NCI-H82 treated with DMSO at 0.1 percent for 48 hours (cell line): ENCODE results near the gene ZNF334.

ENCODE experiments used
- DNase-seq: peaks from one replicate; lab custom pipeline; 2025; ENCODE audit not compliant: unreplicated experiment; lab: John Stamatoyannopoulos, UW

Gene ZNF334

GRCh38 chr20:46512943-46513844 lies at the start of gene ZNF334:
TSS of gene ZNF334 (minus strand) at chr20:46513559. CDS start at chr20:46512102, 1,457 bp downstream.
- DNase-seq = peak; percentile 73

- DNase-seq = peak; percentile 72
Observed at GRCh38 chr20:46562373-46563169, 49.2 kb upstream of the ZNF334 start.

DNA sequence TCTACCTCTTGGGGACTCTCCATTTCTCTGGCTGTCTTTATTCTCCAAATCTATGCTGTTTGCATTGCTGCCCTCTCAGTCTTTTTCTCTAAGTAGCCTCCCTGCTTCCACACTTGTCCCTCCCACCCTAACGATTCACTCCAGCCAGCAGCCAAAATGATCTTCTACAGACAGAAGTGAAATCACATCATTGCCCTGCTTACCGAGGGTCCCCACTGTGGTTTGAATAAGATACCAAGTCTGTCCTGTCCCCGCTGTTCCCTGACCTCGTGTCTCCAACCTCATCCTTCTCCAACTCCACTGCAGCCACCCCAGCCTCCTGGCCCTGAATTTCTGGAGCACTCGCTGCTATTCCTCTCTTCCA lies 48.6 kb upstream of the ZNF334 start:
- no peak for DNase-seq

DNA sequence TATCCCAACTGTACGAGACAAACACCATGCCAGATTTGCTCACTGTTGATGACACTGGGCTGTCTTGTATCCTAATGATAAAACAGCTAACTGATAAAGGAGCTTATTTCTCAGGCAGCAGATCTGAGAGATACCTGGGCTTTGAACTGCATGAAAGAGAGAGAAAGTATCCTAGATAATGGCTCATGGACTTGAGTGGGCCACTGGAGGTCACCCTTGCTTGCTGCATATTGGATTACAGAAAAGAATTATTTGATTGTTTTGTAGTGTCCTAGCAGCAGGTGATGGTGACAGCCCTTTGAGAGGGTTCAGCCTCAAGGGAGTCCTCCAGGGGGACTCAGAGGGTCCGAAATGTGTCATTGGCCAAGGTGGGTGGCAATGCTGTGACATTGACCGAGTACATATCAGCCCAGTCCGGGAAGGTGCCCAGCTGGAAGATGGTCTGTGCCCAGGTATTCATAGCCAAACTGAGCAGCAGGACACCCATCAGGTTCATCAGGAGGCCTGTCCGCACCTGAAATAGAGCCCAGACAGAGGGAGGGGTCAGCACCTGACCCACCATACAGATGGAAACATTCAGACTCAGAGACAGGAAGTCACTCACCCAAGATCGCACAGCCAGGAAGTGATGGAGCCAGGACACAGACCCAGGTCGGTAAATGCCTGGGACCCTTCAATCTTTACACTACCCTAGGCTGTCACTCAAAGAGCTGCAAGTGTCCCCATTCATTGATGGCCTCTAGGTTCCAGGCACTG lies 46.5 kb upstream of the ZNF334 start:
- DNase-seq = no peak

DNA sequence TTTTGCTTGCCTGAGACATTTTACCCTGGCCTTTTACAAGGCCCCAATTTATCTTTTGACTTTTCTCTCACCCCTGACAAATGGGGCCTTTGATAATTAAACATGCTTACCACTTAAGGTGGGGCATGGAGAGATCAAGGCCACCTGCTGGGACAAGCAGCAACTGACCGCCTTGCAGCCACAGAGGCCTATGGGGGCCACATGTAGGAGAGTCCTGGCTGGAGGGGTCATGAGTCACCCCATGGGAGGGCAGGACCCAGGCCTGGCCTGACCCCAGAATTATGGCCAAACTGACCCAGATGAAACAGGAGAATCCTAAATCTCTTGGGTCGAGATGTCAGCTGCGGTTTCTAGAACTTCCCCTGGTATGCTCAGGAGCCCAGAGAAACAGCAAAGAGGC lies 45.6 kb upstream of the ZNF334 start:
- no peak for DNase-seq

GRCh38 chr20:46558511-46558959 lies 45.2 kb upstream of the ZNF334 start:
- DNase-seq = no peak

- no peak for DNase-seq
Observed at GRCh38 chr20:46557231-46557956, 44.0 kb upstream of the ZNF334 start.

DNA sequence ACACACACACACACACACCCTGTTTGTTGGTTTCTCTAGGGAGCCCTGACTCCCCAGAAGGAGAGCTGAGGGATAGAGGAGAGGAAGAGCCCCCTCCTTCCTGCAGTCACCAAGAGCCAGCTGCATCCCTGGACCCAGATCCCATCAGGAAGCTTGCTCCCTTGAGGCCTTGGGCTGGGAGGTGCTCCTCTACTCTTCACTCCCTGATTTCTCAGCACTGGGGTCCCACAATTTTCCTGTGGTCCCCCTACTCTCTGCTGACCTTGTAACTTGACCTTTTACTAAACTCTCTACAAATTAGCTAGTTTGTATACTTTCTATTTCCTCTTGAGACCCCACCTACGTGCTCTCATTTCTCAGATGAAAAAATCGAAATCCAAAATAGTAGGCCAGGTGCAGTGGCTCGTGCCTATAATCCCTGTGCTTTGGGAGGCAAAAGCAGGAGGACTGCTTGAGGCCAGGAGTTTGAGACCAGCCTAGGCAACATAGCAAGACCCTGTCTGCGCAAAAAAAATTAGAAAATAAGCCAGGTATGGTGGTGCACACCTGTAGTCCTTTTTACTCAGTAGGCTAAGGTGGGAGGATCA lies 42.1 kb upstream of the ZNF334 start:
- no peak for DNase-seq

DNA sequence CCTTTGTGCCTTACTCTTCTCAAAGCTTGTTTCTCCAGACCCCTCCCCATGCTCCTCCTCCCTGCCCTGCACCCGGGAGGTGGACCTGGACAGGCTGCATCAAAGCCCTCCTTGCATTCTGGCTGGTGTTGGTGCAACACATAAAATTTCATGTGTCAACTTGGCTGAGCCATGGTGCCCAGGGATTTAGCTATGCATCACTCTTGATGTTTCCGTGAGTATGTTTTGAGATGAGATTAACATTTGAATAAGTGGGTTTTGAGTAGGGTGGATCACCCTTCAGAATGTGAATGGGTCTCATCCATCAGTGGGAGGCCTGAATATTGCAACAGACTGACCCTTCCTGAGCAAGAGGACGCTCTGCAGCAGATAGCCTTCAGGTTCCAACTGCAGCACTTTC lies 41.5 kb upstream of the ZNF334 start:
- no peak for DNase-seq

- no peak for DNase-seq
Observed at GRCh38 chr20:46553926-46554325, 40.6 kb upstream of the ZNF334 start.

GRCh38 chr20:46552460-46553420 lies 39.4 kb upstream of the ZNF334 start:
- no peak for DNase-seq

DNA sequence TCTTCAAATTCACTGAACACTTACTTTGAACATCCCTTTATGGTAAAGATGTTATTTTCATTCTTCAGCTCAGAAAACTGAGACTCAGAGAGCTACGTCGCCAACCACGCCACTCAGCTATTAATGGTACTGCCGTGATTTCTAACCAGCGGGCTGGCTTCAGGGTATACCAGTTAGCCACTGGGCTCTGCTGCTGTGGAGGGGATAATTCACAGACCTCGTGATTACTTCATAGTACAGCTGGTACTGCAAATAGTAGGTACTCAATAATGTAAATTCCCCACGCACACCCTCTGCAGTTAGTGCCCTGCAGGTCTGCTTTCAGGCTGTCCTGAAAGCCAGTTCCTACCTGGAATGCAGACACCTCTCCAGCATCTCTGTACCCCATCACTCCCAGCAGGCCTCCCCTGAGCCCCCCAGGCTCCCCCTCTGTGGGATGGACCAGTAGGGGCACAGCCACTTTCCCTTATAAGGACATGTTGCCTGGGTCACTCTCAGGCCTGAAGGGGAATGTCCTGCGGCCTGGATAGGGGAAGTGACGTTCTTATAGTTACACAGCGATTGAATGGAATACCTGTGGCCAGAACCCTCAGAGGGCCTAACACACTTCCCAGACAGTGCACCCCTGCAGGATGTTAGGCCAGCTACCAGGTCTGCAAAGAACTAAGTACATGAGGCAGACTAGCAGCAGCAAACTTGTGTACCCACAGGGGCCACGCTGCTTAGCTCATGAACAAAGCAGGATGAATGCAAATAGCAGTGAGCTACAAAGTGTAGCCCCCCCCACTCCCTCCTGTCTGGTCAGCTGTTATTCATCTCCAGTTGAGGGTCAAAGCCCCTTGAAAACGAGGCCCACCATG lies 38.4 kb upstream of the ZNF334 start:
- DNase-seq = no peak

GRCh38 chr20:46550461-46550860 lies 37.1 kb upstream of the ZNF334 start, which contains the start of gene OCSTAMP:
TSS of gene OCSTAMP (minus strand) at chr20:46550654. CDS start at chr20:46550560, 94 bp downstream.
- no peak for DNase-seq

DNA sequence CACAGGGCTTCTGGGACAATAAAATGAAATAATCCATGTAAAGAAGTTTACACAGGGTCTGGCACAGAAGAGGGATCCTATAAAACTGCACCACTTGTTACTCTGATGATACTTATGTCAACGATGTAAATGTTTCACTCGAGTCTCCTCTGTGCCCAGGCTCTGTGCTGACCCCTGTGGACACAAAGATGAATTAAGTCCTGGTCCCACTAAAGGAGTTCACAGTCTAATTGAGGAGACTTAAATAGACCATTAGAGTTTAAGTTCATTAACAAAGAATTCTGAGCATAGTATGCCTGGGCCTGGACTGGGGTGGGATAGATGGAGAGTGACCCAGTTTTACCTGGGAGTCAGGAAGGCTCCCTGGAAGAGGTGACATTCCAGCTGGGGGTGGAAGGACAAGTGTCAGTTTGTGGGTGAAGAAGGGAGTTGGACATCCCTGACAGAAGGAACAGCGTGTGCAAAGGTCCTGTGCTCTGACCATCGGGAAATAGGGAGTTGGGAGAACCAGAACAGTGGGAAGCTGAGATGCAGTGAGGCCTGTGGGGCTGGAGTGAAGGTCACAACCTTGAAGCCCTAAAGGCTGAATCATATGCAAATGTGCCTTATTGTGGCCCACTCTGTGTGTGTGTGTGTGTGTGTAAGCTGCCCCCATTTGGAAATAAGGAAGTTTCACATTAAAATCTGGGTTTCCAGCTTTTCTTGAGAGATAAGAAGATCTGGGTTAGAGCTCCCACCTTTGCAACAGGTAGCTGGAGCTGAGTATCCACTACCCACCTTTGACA lies 36.0 kb upstream of the ZNF334 start:
- DNase-seq = no peak

DNA sequence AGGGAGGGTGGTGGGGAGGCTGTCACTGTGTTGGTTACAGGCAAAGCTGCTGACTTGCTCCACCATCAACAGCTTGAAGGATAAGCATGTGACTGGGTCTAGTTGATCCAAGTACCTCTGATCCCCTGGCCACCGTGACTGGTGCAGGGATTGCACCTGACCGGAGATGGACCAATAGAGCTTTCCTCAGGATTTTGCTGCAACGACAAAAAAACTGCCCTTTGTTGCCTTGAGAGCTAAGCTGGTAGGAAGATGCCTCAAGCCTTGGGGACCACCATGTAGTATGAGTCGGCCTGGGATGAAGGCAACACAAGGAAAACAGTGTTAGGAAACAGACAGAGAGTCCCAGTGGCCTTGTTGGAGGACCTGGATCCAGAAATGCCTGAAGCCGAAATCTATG lies 35.3 kb upstream of the ZNF334 start:
- DNase-seq = no peak

DNA sequence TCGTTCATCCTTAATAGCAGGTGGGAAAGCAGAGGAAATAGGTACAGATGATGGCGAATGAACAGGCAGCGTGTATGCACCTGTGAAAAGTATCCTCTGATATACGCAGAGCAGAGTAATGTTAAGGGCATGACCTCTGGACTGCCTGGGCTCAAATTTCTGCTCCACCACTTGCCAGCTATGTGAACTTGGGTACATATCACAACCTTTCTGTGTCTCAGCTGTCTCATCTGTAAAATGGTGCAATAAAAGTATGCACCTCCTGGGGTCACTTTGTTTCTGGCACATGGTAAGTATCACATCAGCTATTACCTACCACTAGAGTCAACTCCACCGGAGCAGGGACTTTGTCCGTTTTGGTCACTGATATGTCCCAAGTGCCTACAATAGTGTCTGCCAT lies 34.6 kb upstream of the ZNF334 start:
- no peak for DNase-seq

GRCh38 chr20:46546936-46547335 lies 33.6 kb upstream of the ZNF334 start:
- no peak for DNase-seq
